VCaP (cell line): Measurements from ENCODE around the gene PXMP2.

Source experiments
- H3K27ac ChIP-seq: fragments of 450-650 bp; 2 replicates; pipeline ENCODE4 v1.5.1; 2017
- TF ChIP-seq, protein P1 (sequence below): fragments of 450-650 bp; conservative IDR thresholded peaks from 2 replicates; pipeline ENCODE4 v1.5.1; 2017; ENCODE audit warnings: mild to moderate bottlenecking, moderate library complexity

PXMP2 gene

GRCh38 chr12:132747896-132748295 is 60.5 kb downstream of the PXMP2 start:
- H3K27ac ChIP-seq = no peak overlapping the region
- TF ChIP-seq, protein P1, sequence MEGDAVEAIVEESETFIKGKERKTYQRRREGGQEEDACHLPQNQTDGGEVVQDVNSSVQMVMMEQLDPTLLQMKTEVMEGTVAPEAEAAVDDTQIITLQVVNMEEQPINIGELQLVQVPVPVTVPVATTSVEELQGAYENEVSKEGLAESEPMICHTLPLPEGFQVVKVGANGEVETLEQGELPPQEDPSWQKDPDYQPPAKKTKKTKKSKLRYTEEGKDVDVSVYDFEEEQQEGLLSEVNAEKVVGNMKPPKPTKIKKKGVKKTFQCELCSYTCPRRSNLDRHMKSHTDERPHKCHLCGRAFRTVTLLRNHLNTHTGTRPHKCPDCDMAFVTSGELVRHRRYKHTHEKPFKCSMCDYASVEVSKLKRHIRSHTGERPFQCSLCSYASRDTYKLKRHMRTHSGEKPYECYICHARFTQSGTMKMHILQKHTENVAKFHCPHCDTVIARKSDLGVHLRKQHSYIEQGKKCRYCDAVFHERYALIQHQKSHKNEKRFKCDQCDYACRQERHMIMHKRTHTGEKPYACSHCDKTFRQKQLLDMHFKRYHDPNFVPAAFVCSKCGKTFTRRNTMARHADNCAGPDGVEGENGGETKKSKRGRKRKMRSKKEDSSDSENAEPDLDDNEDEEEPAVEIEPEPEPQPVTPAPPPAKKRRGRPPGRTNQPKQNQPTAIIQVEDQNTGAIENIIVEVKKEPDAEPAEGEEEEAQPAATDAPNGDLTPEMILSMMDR = no peak

- no peak overlapping the region for H3K27ac ChIP-seq
- TF ChIP-seq, protein P1 = no peak
These were observed 60.9 kb downstream of the PXMP2 start for GRCh38 chr12:132748319-132748718.

DNA sequence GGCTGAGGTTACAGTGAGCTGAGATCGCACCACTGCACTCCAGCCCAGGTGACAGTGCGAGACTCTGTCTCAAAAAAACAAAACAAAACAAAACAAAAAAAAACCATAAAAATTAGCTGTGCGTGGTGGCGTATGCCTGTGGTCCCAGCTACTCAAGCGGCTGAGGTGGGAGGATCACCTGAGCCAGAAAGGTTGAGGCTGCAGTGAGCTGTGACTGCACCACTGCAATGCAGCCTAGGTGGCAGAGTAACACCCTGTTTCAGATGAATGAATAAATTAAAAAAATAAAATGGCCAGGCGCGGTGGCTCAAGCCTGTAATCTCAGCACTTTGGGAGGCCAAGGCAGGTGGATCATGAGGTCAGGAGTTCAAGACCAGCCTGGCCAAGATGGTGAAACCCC is 66.3 kb downstream of the PXMP2 start:
- peak overlapping the region; percentile 21 for H3K27ac ChIP-seq

GRCh38 chr12:132754160-132754932 is 67.0 kb downstream of the PXMP2 start:
- H3K27ac ChIP-seq = peak overlapping the region; percentile 21
- TF ChIP-seq, protein P1 = peak; percentile 13
